Measurements from ENCODE around the gene HOXD1.

DNA sequence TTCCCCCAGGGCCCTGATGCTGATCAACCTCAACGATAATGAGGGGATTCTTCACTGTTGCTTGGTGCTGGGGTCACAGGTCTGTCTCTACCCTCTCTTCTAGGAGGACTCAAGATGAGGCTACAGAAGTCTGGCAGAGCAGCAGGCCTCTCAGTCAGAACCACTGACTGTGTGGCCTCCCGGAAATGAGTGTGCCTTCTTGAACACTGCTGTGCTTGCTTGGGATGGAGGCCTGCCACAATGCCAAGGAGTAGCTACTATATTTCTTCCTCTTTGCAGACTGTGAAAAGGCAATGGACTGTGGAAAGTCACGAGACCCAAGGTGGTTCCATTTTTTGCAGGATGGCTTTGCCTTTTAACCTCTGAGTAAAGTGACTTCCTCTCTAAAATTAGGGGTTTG lies 5.8 kb upstream of the HOXD1 start:
- TF ChIP-seq, protein P1, sequence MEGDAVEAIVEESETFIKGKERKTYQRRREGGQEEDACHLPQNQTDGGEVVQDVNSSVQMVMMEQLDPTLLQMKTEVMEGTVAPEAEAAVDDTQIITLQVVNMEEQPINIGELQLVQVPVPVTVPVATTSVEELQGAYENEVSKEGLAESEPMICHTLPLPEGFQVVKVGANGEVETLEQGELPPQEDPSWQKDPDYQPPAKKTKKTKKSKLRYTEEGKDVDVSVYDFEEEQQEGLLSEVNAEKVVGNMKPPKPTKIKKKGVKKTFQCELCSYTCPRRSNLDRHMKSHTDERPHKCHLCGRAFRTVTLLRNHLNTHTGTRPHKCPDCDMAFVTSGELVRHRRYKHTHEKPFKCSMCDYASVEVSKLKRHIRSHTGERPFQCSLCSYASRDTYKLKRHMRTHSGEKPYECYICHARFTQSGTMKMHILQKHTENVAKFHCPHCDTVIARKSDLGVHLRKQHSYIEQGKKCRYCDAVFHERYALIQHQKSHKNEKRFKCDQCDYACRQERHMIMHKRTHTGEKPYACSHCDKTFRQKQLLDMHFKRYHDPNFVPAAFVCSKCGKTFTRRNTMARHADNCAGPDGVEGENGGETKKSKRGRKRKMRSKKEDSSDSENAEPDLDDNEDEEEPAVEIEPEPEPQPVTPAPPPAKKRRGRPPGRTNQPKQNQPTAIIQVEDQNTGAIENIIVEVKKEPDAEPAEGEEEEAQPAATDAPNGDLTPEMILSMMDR (IDR thresholded peaks at IDR 0.05; ENCODE audit: borderline replicate concordance, extremely low read depth, low read length, poor library complexity, severe bottlenecking): no peak
- TF ChIP-seq EZH2 (IDR thresholded peaks at IDR 0.05; ENCODE audit: borderline replicate concordance, low read depth, low read length, severe bottlenecking): no peak

All from DND-41 (cell line).